HG03097 (cell line): Measurements from ENCODE around the gene GPR68.
"Not testable (repeated sequence)": the region's sequence is repeated elsewhere in the genome, so short reads cannot be mapped to it uniquely, and the experiment has no call there.

Source experiments
- ATAC-seq: cut with Tn5 transposase; IDR thresholded peaks from one replicate; pipeline ENCODE4 v1.9.1; 2021; ENCODE audit not compliant: unreplicated experiment, low FRiP score

Gene GPR68

GRCh38 chr14:91273273-91273884 lies 28.9 kb upstream of the GPR68 start:
- ATAC-seq: no peak

GRCh38 chr14:91272341-91273272 lies 28.1 kb upstream of the GPR68 start:
- no peak for ATAC-seq

DNA sequence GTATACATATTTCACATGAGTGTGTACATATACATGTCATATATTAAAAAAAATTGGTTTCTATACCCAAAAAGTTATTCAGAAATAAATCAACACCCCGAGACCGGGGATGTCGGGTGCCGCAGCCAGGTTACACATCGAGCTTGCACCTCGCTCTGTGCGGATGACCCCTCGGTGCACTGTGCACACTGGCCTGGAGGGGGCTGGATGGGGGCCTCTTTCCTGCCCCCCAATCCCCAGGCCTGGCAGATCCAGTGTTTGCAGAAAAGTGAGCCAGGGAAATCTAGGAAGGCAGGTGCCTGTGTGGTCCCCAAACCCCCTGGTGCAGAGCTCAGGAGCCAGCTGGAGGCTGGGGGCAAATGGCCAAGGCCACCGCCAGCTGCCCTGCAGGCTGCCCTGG lies 27.1 kb upstream of the GPR68 start:
- no peak for ATAC-seq

GRCh38 chr14:91270619-91271018 lies 26.1 kb upstream of the GPR68 start:
- ATAC-seq: no peak

- no peak for ATAC-seq
Observed at GRCh38 chr14:91270188-91270587, 25.7 kb upstream of the GPR68 start.

DNA sequence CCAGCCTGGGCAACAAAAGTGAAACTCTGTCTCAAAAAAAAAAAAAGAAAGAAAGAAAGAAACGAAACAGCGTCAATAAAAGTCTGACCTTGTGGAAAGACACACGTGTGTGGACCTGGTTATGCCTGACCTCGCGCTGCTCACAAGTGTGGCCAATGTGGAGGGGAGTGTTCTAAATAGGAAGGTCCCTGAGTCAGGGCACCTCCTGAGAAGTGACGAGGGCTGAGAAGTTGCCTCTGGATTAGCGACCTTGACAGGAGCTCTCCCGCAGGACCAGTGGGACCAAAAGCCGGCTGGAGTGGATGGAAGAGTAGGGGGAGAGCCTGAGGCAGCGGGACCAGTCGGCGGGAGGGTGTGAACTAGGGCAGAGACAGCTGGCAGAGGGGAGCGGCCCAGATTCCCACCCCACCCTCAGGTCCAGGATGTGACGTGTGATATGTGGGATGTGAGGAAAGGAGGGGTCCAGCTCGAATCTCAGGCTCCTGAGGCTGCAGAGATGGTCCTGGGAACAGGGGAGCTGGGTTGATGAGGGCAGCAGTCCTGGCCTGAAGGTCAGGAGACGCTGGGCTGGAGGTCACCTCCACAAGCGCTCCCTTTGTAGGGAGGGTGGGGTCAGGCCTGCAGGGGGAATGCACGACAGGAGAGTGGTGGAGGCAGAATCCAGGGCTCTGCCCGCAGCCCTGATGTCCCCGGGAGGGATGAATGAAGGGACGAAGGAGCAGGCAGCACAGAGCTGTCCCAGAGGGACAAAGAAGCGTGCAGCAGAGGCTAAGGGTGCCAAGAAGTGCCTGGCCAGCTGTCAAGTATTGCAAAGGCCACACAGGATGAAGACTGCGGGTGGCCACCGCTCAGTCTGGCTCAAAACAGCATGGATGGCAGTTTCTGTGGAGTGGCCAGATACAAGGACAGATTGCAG lies 24.8 kb upstream of the GPR68 start:
- ATAC-seq: no peak

DNA sequence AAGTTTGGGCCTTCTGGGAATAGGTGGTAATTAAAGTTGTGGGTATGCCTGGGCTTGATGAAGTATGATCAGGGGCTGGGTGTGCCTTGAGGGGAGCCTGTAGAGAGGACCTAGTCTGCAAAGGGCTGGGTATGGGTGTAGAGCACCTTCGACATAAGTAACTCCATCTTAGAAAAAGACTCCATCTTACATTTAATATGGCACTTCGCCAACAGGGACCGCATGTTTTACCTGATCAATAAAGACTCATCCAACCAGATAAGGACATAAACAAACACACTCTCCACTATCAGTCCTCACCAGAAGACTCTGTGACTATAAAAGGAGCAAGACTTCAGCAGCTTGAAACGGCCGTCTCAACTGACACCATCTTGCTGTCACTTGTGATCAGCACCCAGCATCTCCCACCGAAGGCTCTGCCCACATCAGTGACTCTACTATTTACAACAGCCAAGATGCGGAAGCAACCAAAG lies 23.5 kb upstream of the GPR68 start:
- ATAC-seq: no peak

GRCh38 chr14:91266276-91266675 lies 21.8 kb upstream of the GPR68 start:
- ATAC-seq: not testable (repeated sequence)

DNA sequence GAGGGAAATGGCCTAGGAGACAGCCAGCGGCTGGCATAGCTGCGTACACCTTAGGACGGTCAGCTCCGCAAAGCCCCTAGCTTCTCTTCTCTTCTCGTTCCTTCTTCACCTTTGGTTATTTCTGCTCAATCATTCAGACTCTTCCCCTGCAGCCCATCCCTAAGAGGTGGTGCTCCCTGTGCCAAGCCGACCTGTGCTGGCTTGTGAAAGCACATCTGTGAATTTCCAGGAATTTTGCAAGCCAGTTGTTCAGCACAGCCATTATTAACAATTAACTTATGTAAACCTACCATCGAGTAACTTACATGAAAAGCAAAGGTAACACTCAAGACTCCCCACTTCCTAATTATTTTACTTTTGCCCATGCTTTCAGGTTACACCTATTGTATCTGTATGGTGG lies 20.9 kb upstream of the GPR68 start:
- no peak for ATAC-seq

DNA sequence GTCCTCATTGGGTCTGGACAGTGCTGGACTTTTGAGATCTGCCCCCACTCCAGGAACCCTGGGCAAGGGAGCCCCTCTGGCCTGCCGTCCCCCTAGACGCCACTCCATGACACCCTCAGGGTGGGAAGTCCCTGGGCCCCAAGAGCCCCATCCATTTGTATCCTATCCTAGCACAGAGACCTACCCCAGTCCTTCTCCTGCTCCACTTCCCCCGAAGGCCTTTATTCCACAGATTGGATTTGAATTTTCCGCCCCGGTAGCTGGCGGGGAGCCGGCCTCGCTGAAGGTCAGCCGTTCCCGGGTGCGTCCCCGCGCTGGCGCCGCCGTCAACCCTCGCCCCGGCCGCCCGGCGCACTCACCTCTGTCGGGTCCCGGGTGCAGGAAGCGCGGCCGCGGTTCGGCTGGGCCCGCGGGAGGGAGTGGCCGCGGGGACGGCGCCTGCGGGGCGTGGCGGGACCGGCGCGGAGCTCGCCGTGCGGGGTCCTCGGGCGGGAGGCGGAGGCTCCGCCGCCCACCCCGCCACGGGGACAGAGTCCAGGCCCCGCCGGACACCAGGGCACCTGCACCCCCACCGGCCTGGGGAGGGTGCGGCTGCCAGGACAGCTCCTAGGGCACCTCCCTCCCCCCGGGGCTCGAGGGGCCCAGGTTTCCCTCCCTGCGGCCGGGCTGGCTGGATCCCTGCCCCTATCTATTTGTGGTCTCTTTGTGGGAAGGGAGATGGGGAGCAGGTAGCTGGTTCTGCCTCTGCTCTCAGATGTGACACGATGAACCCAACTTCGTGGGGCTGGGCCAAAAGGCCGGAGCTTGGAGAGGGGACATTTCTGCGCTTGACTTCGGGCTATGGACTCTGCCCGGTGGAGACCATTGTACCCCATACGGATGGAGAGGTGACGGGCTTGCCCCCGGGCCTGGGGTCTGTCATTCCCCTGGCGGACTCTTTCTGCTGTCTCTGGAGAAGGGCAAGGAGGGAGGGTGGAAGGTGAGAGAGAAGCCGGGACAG lies 19.9 kb upstream of the GPR68 start:
- no peak for ATAC-seq

- ATAC-seq: no peak
Observed at GRCh38 chr14:91263329-91263728, 18.8 kb upstream of the GPR68 start.

GRCh38 chr14:91261986-91262549 lies 17.6 kb upstream of the GPR68 start:
- ATAC-seq: no peak

GRCh38 chr14:91261115-91261514 lies 16.6 kb upstream of the GPR68 start:
- no peak for ATAC-seq

- no peak for ATAC-seq
Observed at GRCh38 chr14:91258876-91259275, 14.4 kb upstream of the GPR68 start.

GRCh38 chr14:91258011-91258618 lies 13.6 kb upstream of the GPR68 start:
- ATAC-seq: no peak

GRCh38 chr14:91257328-91258010 lies 13.0 kb upstream of the GPR68 start:
- no peak for ATAC-seq

DNA sequence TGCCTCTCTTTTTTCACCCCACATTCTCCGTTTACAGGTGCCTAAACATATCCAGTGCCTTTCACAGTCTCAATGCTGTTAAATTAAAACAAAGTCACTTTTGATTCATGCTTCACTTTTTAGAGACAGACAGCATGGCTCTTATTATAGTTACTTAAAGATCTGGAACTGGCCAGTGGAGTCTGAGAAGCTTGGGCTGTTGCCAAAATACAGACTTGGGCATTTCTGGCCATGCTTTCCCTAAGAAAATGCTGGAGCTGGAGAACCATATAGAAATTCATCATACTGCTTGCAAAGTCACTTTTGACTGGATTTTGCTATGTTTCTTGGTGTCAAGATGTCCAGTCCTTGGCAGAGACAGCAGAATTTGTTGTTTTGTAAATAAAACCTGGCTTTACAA lies 12.2 kb upstream of the GPR68 start:
- ATAC-seq: no peak

GRCh38 chr14:91255026-91255695 lies 10.7 kb upstream of the GPR68 start:
- ATAC-seq: no peak
